Superior temporal gyrus (tissue), 1 donor: ENCODE results near the gene POU2F1.
"Not testable (repeated sequence)": the region's sequence is repeated elsewhere in the genome, so short reads cannot be mapped to it uniquely, and the experiment has no call there.

Experiments used
- DNase-seq: peaks from one replicate; pipeline ENCODE4 v3.0.0-alpha.2; 2016; ENCODE audit errors: extremely low spot score

Gene POU2F1

DNA sequence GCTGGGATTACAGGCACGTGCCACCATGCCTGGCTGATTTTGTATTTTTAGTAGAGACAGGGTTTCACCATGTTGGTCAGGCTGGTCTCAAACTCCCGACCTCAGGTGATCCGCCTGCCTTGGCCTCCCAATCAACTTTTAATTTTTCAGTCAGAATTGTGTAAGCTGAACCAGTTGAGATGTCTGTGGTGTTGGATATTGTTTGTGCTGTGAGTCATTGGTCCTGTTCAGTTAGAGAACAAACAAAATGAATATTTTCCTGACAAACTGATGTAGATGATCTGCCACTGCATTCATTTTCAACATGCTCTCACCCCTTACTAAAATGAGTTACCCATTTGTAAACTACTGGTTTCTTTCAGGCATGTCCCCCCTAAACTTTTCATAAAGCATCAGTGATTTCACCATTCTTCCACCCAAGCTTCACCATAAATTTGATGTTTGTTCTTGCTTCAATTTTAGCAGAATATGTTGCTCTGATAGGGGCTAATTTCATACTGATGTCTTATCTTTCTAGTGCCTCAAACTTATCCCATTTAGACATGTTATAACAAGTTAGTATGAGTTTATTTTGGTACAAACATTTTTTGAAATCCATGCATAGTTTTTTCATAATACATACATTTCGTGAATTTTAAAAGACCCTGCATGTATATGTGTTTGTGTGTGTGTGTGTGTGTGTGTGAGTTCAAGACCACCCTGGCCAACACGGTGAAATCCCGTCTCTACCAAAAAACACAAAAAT, 15.2 kb upstream of the POU2F1 start:
- not testable (repeated sequence) for DNase-seq

DNA sequence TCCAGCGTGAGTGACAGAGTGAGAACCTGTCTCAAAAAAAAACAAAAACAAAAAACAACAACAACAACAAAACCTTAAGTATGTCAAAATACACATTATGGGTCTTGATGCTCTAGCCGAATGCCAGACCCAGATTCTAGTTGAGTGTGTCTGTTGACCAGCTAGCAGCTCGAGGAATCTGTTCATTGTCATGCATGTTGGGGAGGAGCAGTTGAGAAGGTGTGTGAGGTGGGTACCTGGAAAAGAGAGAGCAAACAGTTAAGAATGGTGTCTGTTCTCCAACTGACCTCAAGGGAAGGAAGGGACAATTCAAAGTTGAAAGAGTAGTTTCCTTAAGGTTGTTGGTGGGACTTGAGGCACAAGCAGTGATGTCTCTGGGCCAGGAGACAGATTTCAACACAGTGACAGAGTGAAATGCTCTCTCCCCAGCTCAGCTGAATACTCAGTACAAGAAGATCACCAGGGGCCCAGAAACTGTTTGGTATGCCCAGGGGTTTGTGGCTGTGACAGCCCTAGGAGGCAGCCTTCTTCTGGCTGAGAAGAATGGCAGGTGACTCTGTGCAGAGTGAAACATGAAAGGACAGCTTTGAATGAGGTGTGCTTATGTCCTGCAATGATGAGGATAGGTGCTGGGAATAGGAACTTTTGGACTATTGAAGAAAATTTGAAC, 14.4 kb upstream of the POU2F1 start:
- DNase-seq, result no peak

GRCh38 chr1:167207940-167208623, 12.6 kb upstream of the POU2F1 start:
- no peak for DNase-seq

GRCh38 chr1:167208624-167208976, 12.1 kb upstream of the POU2F1 start:
- no peak for DNase-seq

- DNase-seq, result no peak
Measured at GRCh38 chr1:167209044-167209443, 11.6 kb upstream of the POU2F1 start.

DNA sequence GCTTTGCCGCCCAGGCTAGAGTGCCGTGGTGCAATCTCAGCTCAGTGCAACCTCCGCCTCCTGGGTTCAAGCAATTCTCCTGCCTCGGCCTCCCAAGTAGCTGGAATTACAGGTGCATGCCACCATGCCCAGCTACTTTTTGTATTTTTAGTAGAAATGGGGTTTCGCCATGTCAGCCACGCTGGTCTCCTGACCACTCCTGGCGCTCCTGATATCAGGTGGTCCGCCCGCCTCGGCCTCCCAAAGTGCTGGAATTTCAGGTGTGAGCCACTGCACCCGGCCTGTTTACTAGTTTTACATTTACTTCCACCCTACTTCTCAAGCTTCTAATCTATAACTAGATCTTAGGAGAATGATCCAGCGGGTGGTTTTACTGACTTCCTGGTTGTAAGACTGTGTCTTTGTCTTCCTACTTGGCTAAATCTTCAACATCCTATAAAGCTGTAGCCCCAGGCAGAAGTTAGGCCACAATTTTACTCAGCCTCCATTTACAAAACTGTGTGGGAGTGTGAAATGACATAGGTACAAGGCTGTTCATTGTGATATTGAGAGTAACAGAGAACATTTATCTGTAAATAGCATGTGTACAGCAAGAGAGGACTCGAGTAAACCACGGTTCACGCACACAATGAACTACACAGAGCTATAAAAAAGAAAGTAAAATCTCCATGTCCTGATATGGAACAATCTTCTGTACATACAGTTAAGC, 9.6 kb upstream of the POU2F1 start:
- DNase-seq, result no peak

GRCh38 chr1:167212025-167212424, 8.7 kb upstream of the POU2F1 start:
- no peak for DNase-seq

- no peak for DNase-seq
Measured at GRCh38 chr1:167216809-167217208, 3.9 kb upstream of the POU2F1 start.

GRCh38 chr1:167219194-167219593, 1.5 kb upstream of the POU2F1 start:
- DNase-seq, result no peak

- peak; percentile 69 for DNase-seq
Measured at GRCh38 chr1:167219646-167220536, 795 bp upstream of the POU2F1 start.

GRCh38 chr1:167221126-167221737, 546 bp downstream of the POU2F1 start:
- DNase-seq, result no peak

DNA sequence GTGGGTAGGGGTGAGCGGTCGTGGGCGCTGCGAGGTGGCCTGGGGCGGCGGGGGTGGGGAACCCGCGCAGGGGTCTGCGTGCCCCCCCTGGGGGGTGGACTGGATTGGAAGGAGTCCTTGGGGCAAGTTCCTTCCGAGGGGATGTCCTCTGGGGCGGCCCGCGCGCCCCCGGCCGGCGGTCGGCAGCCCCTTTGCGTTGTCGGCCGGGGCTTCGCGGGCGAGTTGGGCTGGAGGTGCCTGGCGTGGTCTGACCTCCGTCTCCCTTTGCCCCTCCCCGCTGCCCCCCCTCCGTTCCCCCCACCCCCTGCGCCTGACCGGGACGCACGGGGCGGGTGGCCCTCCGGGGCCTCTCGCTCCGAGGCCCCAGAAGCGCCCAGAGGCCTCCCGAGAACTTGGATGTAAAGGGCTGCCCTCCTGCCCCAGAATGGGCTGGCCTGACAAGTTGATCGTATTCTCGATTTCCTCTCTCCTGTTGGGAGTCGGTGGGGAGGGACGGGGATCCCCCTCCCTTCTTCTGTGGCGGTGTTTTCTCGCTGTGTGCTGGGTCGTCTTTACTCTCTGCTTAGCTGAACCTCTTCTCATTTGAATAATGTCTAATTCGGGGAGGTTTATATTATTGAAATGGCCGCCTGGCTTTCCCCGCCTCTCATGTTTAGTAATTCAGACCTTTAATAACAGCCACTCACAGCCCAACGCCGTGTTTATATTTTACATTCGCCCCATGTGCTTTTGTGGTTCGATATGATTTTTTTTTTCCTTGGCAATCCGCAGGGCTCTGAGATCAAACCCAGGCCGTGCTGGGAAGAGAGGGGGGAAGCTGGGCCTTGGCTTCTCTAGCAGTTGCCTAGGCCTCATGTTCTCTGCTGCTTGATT, 1.3 kb downstream of the POU2F1 start:
- DNase-seq, result peak; percentile 80

GRCh38 chr1:167223144-167224103, 2.7 kb downstream of the POU2F1 start:
- no peak for DNase-seq

DNA sequence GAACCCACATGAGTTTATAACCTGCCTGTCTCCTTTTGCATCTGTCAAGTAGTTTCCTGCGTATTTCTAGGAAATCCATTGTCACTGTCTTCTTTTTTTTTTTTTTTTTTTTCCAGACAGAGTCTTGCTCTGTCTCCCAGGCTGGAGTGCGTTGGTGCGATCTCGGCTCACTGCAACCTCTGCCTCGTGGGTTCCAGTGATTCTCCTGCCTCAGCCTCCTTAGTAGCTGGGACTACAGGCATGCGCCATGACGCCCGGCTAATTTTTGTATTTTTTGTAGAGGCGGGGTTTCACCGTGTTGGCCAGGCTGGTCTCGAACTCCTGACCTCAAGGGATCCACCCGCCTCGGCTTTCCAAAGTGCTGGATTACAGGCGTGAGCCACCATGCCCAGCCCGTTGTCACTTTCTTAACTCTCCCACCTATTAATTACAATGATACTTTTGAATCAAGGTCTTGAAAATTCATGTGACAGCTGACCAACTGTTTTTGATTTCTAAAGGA, 4.1 kb downstream of the POU2F1 start:
- not testable (repeated sequence) for DNase-seq

GRCh38 chr1:167225920-167226319, 5.2 kb downstream of the POU2F1 start:
- DNase-seq, result no peak

DNA sequence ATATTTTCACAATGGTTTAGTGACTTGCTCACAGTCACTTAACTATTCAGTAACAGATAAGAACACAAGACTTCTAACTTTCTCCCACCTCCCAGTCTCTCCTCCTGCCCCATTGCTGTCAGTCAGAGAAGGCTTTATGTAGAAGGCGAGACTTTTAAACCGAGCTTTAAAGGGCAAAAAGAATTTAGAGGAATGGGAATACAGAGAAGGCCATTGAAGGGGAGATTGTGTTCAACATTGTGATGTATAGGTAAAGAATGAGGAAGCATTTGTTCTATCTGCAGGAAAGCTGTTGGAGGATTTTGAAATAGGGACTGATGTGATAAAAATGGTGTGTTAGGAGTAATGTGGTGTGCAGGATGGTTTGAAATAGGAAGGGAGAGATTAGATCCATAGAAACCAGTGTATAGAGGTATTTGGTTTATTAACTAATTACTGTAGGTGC, 7.3 kb downstream of the POU2F1 start:
- DNase-seq, result no peak

DNA sequence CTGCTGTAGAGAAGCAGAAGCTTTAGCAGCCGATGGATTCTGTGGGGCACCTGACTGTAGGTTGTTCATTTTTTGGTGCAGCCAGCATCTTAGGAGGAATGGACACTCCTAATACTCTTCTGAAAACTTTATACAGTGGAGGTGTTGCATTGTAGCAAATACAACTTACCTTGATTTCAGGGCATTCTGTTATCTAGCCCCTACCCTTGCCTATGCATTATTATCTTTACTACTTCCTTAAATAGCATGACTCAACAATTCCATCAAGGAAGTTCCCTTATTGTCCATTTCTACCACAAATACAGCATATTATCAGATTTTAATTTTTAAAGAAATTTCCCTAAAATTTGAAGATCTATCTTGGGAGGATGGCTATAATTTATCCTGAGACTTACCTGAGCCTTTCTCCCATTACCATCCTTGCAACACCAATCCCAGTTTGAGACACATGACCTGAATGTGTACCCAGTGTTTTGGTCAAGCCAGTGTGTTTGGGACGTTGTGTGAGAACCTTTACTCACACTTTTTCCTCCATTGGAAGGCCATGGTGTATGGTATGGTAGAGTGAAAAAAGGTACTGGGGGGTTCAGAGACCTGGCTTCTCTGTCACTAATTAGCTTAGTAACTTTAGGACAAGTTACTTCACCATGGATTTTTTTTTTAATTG, 9.2 kb downstream of the POU2F1 start:
- DNase-seq, result no peak

DNA sequence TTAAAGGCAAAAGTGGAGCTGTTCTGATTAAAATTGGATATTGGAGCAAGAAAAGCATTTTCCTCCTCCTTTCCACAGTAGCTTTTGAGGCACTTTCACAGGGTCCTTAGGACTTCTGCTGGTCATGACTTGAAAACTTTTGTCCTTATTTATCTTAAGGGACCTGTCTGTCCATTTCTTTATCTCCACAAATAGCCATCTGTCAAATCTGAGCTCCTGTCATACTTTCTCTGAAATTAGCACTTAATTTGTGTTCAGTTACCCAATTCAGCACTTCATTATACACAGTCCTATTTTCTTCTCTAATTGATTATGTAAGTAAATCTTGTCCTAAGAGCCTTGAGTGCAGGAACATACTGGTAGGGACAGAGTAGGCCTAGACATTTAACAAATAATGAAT, 9.8 kb downstream of the POU2F1 start:
- no peak for DNase-seq
